WTC11 (cell line): Measurements from ENCODE around the gene MRPL27. TPM values are rescaled to one million over a fixed set of nuclear protein-coding genes. Genes with fewer than 3 reads are reported as not detected.
"Not testable (repeated sequence)": the region's sequence is repeated elsewhere in the genome, so short reads cannot be mapped to it uniquely, and the experiment has no call there.

Experiments used
- ATAC-seq: fragments of 200-7000 bp; cut with Tn5 transposase; 2 replicates; pipeline ENCODE4 v1.10.0; 2021; ENCODE audit warnings: mild to moderate bottlenecking, moderate library complexity
- CTCF ChIA-PET: fragments of 300-600 bp; sonication (Branson Sonifier 250); formaldehyde crosslinking; loops from one replicate; lab custom pipeline; 2021; ENCODE audit warnings: antibody characterized with exemption; lab: Charles Lee
- POLR2A ChIA-PET: fragments of 350-600 bp; sonication (Branson Sonifier 250); formaldehyde crosslinking; loops from one replicate; lab custom pipeline; 2021; ENCODE audit warnings: antibody characterized with exemption; lab: Charles Lee
- DNase-seq: peaks from one replicate; pipeline ENCODE4 v3.0.0; 2021; ENCODE audit warnings: low spot score
- H3K27ac Mint-ChIP-seq: 2 replicates; pipeline ENCODE4 v1.8.0; 2021; ENCODE audit warnings: mixed read lengths
- H3K27me3 Mint-ChIP-seq: 2 replicates; pipeline ENCODE4 v1.8.0; 2021; ENCODE audit warnings: low read depth, mild to moderate bottlenecking, moderate library complexity, mixed read lengths
- H3K36me3 Mint-ChIP-seq: 2 replicates; pipeline ENCODE4 v1.8.0; 2021; ENCODE audit warnings: mixed read lengths
- H3K4me1 Mint-ChIP-seq: 2 replicates; pipeline ENCODE4 v1.8.0; 2022; ENCODE audit warnings: mixed read lengths
- H3K4me3 Mint-ChIP-seq: 2 replicates; pipeline ENCODE4 v1.8.0; 2021; ENCODE audit warnings: mild to moderate bottlenecking, moderate library complexity, mixed read lengths
- H3K9me3 Mint-ChIP-seq: 2 replicates; pipeline ENCODE4 v1.8.0; 2021; ENCODE audit warnings: mixed read lengths
- ATF1 ChIP-seq: sonication (generic); formaldehyde crosslinking; IDR thresholded peaks from 2 replicates; pipeline ENCODE4 v1.8.1; 2023; ENCODE audit warnings: mild to moderate bottlenecking, moderate library complexity, missing genetic modification reagents
- ATF6 ChIP-seq: sonication (generic); formaldehyde crosslinking; IDR thresholded peaks from 2 replicates; pipeline ENCODE4 v1.8.1; 2023; ENCODE audit warnings: mild to moderate bottlenecking, missing genetic modification reagents
- CBFB ChIP-seq: sonication (generic); formaldehyde crosslinking; IDR thresholded peaks from 2 replicates; pipeline ENCODE4 v1.8.1; 2022; ENCODE audit warnings: mild to moderate bottlenecking, low read depth, missing genetic modification reagents
- JAZF1 ChIP-seq: fragments of 250-450 bp; sonication (Bioruptor Pico); IDR thresholded peaks from 2 replicates; pipeline ENCODE4 v1.9.0; 2021; ENCODE audit warnings: moderate library complexity, mild to moderate bottlenecking, inconsistent platforms
- NR3C1 ChIP-seq: sonication (generic); formaldehyde crosslinking; conservative IDR thresholded peaks from 2 replicates; pipeline ENCODE4 v1.8.1; 2023; ENCODE audit warnings: low read depth, mild to moderate bottlenecking, missing genetic modification reagents
- PRRX2 ChIP-seq: fragments of 250-450 bp; sonication (Bioruptor Pico); IDR thresholded peaks from 2 replicates; pipeline ENCODE4 v1.8.0; 2021; ENCODE audit warnings: mild to moderate bottlenecking
- SMAD4 ChIP-seq: sonication (generic); formaldehyde crosslinking; IDR thresholded peaks from 2 replicates; pipeline ENCODE4 v1.8.0; 2022; ENCODE audit warnings: mild to moderate bottlenecking, missing genetic modification reagents
- STAT6 ChIP-seq: sonication (generic); formaldehyde crosslinking; conservative IDR thresholded peaks from 2 replicates; pipeline ENCODE4 v1.8.1; 2023; ENCODE audit warnings: mild to moderate bottlenecking, low read depth, missing genetic modification reagents, moderate library complexity
- ZNF232 ChIP-seq: sonication (generic); formaldehyde crosslinking; IDR thresholded peaks from 2 replicates; pipeline ENCODE4 v1.8.0; 2022; ENCODE audit warnings: mild to moderate bottlenecking, missing genetic modification reagents
- ZNF263 ChIP-seq: sonication (generic); formaldehyde crosslinking; IDR thresholded peaks from 2 replicates; pipeline ENCODE4 v1.8.1; 2022; ENCODE audit warnings: low read depth, mild to moderate bottlenecking, moderate library complexity, missing genetic modification reagents
- ZNF423 ChIP-seq: fragments of 250-450 bp; sonication (Bioruptor Pico); IDR thresholded peaks from 2 replicates; pipeline ENCODE4 v2.1.2; 2022; ENCODE audit warnings: mild to moderate bottlenecking, moderate library complexity
- ZNF671 ChIP-seq: fragments of 250-450 bp; sonication (Bioruptor Pico); IDR thresholded peaks from 2 replicates; pipeline ENCODE4 v1.8.0; 2021; ENCODE audit warnings: mild to moderate bottlenecking
- total RNA-seq: library from RNA; stranded (reverse); gene quantifications from 3 replicates; pipeline ENCODE4 v1.2.3, GENCODE V29; 2021
- TF ChIP-seq, protein P1 (sequence below): sonication (generic); formaldehyde crosslinking; IDR thresholded peaks from 2 replicates; pipeline ENCODE4 v1.8.0; 2022; ENCODE audit warnings: mild to moderate bottlenecking, missing genetic modification reagents
- TF ChIP-seq, protein P2 (sequence below): sonication (generic); formaldehyde crosslinking; IDR thresholded peaks from 2 replicates; pipeline ENCODE4 v1.8.0; 2022; ENCODE audit warnings: mild to moderate bottlenecking, missing genetic modification reagents
- TF ChIP-seq, protein P3 (sequence below): fragments of 250-450 bp; sonication (Bioruptor Pico); IDR thresholded peaks from 2 replicates; pipeline ENCODE4 v2.1.2; 2022; ENCODE audit warnings: mild to moderate bottlenecking, moderate library complexity

Gene MRPL27
- total RNA-seq, 1 experiment from 2014 or later, result 80.5 TPM

- TF ChIP-seq CBFB (CRISPR knock-in tag) (no peak), SMAD4 (CRISPR knock-in tag) (no peak)
Observed at GRCh38 chr17:50422738-50423137, 49.8 kb upstream of the MRPL27 start (continued).

GRCh38 chr17:50421308-50422051, 48.5 kb upstream of the MRPL27 start:
- ATAC-seq (no peak), DNase-seq (no peak)
- peaks cover 34% of the 10 kb centered on the region for H3K27me3 Mint-ChIP-seq
- H3K9me3 Mint-ChIP-seq, result peaks cover 18% of the 10 kb centered on the region
- no peak for TF ChIP-seq ZNF232 (CRISPR knock-in tag)
- no peak for TF ChIP-seq ATF1 (CRISPR knock-in tag)
- TF ChIP-seq NR3C1 (CRISPR knock-in tag), result no peak
- TF ChIP-seq PRRX2 (CRISPR knock-in tag), result no peak
- TF ChIP-seq ZNF671 (CRISPR knock-in tag), result no peak
- TF ChIP-seq, protein P1, sequence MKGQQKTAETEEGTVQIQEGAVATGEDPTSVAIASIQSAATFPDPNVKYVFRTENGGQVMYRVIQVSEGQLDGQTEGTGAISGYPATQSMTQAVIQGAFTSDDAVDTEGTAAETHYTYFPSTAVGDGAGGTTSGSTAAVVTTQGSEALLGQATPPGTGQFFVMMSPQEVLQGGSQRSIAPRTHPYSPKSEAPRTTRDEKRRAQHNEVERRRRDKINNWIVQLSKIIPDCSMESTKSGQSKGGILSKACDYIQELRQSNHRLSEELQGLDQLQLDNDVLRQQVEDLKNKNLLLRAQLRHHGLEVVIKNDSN, result no peak
- TF ChIP-seq, protein P2, sequence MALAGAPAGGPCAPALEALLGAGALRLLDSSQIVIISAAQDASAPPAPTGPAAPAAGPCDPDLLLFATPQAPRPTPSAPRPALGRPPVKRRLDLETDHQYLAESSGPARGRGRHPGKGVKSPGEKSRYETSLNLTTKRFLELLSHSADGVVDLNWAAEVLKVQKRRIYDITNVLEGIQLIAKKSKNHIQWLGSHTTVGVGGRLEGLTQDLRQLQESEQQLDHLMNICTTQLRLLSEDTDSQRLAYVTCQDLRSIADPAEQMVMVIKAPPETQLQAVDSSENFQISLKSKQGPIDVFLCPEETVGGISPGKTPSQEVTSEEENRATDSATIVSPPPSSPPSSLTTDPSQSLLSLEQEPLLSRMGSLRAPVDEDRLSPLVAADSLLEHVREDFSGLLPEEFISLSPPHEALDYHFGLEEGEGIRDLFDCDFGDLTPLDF, result no peak
- no peak for TF ChIP-seq JAZF1 (CRISPR knock-in tag)
- no peak for TF ChIP-seq STAT6
- ChIA-PET POLR2A (interaction anchor here (0.6 kb wide), 2 partner anchors 44 to 930 kb away, joined by 3 read pairs; no protein-coding TSS in a partner anchor), CTCF (interaction anchor here (0.6 to 1.6 kb wide), 3 partner anchors 24 to 1025 kb away, joined by 3 to 9 read pairs (median 6); partner anchors contain the start of gene LRRC59)
- H3K27ac Mint-ChIP-seq, result no peak overlapping the region
- H3K36me3 Mint-ChIP-seq, result peaks cover 6% of the 10 kb centered on the region
- H3K4me3 Mint-ChIP-seq, result no peak overlapping the region
- H3K4me1 Mint-ChIP-seq, result peaks cover 5% of the 10 kb centered on the region

DNA sequence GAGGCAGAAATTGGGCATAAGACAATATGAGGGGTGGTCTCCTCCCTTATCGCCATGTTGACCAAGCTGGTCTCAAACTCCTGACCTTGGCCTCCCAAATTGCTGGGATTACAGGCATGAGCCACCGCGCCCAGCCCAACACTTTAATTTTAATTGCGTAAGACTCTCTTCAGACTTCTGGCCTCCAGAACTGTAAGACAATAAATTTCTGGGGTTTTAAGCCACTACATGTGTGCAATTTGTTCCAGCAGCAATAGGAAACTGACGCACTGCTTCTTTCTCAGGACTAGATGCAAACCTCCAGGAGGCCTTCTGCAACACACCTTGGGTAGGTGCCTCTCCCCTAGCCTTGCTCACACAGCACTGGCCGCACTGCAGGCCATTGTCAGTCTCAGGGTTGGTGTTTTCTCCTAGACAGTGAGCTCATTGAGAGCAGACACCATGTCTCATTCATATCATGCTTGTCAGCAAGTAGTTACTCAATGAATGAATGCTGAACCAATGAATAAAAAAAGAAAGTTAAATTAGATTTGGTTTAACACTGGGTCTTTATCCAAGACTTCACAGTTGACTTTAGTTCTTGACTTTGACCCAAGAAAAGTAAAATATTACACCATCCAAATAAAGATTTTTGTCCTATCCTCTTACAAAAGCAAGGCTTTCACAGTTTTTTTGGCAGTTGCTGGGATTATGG, 47.6 kb upstream of the MRPL27 start:
- H3K27me3 Mint-ChIP-seq, result peaks cover 32% of the 10 kb centered on the region
- TF ChIP-seq ATF6 (CRISPR knock-in tag) (no peak), ZNF423 (CRISPR knock-in tag) (no peak), ZNF263 (no peak)
- TF ChIP-seq, protein P3, sequence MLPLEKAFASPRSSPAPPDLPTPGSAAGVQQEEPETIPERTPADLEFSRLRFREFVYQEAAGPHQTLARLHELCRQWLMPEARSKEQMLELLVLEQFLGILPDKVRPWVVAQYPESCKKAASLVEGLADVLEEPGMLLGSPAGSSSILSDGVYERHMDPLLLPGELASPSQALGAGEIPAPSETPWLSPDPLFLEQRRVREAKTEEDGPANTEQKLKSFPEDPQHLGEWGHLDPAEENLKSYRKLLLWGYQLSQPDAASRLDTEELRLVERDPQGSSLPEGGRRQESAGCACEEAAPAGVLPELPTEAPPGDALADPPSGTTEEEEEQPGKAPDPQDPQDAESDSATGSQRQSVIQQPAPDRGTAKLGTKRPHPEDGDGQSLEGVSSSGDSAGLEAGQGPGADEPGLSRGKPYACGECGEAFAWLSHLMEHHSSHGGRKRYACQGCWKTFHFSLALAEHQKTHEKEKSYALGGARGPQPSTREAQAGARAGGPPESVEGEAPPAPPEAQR (CRISPR knock-in tag), result no peak
- TF ChIP-seq, protein P2, result no peak
- peaks cover 3% of the 10 kb centered on the region; the same call in 1 of the 2 replicates for H3K4me1 Mint-ChIP-seq
- H3K27ac Mint-ChIP-seq, result no peak overlapping the region
- ATAC-seq (no peak), DNase-seq (no peak)
- H3K36me3 Mint-ChIP-seq, result peaks cover 6% of the 10 kb centered on the region
- no peak overlapping the region for H3K4me3 Mint-ChIP-seq
- peaks cover 18% of the 10 kb centered on the region for H3K9me3 Mint-ChIP-seq
- POLR2A ChIA-PET, result no interaction called here
- CTCF ChIA-PET, result interaction anchor here (0.6 to 1.6 kb wide), 3 partner anchors 23 to 1024 kb away, joined by 3 to 9 read pairs (median 6); partner anchors contain the start of gene LRRC59

GRCh38 chr17:50419577-50419976, 46.6 kb upstream of the MRPL27 start:
- ATAC-seq, H3K27ac Mint-ChIP-seq, CTCF ChIA-PET, H3K36me3 Mint-ChIP-seq, H3K4me1 Mint-ChIP-seq, DNase-seq, H3K4me3 Mint-ChIP-seq, POLR2A ChIA-PET: not testable (repeated sequence)
- H3K9me3 Mint-ChIP-seq, result peaks cover 18% of the 10 kb centered on the region
- H3K27me3 Mint-ChIP-seq, result peaks cover 24% of the 10 kb centered on the region
